ENCODE results near the gene HYDIN. TPM values are rescaled to one million over a fixed set of nuclear protein-coding genes. Genes with fewer than 3 reads are reported as not detected.

Gene HYDIN
- total and polyA plus RNA-seq, 9 of the 15 experiments (the other 6 are each of a cell fraction or from before 2014, with no cell fraction given), result 0.08 to 0.43 (median 0.14) TPM; not detected in 1

DNA sequence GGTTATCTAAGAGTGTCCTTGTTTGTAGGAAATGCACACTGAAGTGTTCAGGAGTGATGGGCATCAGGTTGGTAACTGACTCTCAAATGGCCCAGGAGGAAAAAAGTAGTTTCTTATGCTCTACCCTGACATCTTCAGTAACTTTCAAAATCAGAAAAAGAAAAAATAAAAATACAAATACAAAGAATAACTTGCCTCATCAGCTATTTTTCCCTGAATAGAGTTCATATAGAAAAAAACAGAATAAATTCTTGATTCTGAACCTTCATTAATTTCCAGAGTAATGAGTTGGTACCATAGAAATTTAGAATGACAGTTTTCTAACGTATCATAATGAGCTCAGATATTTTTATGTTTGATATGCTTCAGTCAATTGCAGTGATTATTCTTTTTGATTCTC, 27.2 kb upstream of the HYDIN start:
- no peak for FAIRE-seq
- no peak overlapping the region for H3K27ac ChIP-seq (ENCODE audit: extremely low read depth, low read depth, low read length)
- no peak overlapping the region for H3K9ac ChIP-seq (ENCODE audit: insufficient read depth in 1 of 2, low read depth in 2 of 2, low read length in 2 of 2)
- TF ChIP-seq MAFG (tag; conservative IDR thresholded peaks at IDR 0.05) (peak; percentile 50; the same call in 1 of the 2 replicates), MXI1 (IDR thresholded peaks at IDR 0.05; ENCODE audit: low read depth, low read length) (no peak), ZNF316 (IDR thresholded peaks at IDR 0.05) (peak; percentile 85), C11orf30 (IDR thresholded peaks at IDR 0.05; ENCODE audit: low read depth) (peak; percentile 52), ZNF354B (CRISPR knock-in tag; IDR thresholded peaks at IDR 0.05) (no peak), NFATC3 (IDR thresholded peaks at IDR 0.05) (no peak)
- TF ChIP-seq, protein P1, sequence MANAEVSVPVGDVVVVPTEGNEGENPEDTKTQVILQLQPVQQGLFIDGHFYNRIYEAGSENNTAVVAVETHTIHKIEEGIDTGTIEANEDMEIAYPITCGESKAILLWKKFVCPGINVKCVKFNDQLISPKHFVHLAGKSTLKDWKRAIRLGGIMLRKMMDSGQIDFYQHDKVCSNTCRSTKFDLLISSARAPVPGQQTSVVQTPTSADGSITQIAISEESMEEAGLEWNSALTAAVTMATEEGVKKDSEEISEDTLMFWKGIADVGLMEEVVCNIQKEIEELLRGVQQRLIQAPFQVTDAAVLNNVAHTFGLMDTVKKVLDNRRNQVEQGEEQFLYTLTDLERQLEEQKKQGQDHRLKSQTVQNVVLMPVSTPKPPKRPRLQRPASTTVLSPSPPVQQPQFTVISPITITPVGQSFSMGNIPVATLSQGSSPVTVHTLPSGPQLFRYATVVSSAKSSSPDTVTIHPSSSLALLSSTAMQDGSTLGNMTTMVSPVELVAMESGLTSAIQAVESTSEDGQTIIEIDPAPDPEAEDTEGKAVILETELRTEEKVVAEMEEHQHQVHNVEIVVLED (CRISPR knock-in tag; IDR thresholded peaks at IDR 0.05), result no peak
- no peaks in the 10 kb centered on the region for H3K79me2 ChIP-seq (ENCODE audit: control insufficient read depth, insufficient read depth, low read length)
- WGBS (ENCODE audit: insufficient coverage, low coverage, missing lambda C conversion rate), result 0% methylated on average over 1 of the region's 1 CpG
- H4K20me1 ChIP-seq (replicated peaks; ENCODE audit: control insufficient read depth, insufficient read depth, low read length), result no peaks in the 10 kb centered on the region
- POLR2A ChIA-PET, result no interaction called here
- DNase-seq (ENCODE audit: extremely low read depth in 1 of 4, low spot score in 3 of 4), result no peak
- H3K4me2 ChIP-seq (ENCODE audit: insufficient read depth, low read length), result no peak overlapping the region
- intact Hi-C loops (cut with micrococcal nuclease), result no loop called here
- H2AFZ ChIP-seq (ENCODE audit: low read depth, low read length), result no peak overlapping the region
- H3K4me1 ChIP-seq (replicated peaks in 1 of 2; ENCODE audit: control insufficient read depth in 2 of 2, insufficient read depth in 2 of 2, low read length in 2 of 2), result no peaks in the 10 kb centered on the region
- H3K27me3 ChIP-seq (ENCODE audit: control insufficient read depth in 2 of 2, insufficient read depth in 2 of 2, low read length in 2 of 2), result peaks cover 2 to 10% of the 10 kb centered on the region in 2 experiments; a peak in 1 of 5 replicates
- no peak overlapping the region for H3K4me3 ChIP-seq
- H3K9me3 ChIP-seq (replicated peaks; ENCODE audit: control insufficient read depth, insufficient read depth, low read depth, low read length), result no peaks in the 10 kb centered on the region
- ATAC-seq, result no peak
- CTCF ChIA-PET (ENCODE audit: low intra/inter-chr PET ratio), result no interaction called here
- H3K9me1 ChIP-seq (ENCODE audit: control insufficient read depth, insufficient read depth, low read length), result peaks cover 3% of the 10 kb centered on the region
- in situ Hi-C loops (cut with MboI), result no loop called here
- no peaks in the 10 kb centered on the region for H3K36me3 ChIP-seq (ENCODE audit: control insufficient read depth, insufficient read depth, low read length)
- BruUV-seq (replicated peaks), result no TSS peak
